GM18867 (cell line): ENCODE results near the gene TLL1.

Source experiments
- ATAC-seq: cut with Tn5 transposase; IDR thresholded peaks from one replicate; pipeline ENCODE4 v1.9.1; 2021; ENCODE audit warnings: mild to moderate bottlenecking, moderate library complexity; ENCODE audit not compliant: unreplicated experiment

TLL1 gene

DNA sequence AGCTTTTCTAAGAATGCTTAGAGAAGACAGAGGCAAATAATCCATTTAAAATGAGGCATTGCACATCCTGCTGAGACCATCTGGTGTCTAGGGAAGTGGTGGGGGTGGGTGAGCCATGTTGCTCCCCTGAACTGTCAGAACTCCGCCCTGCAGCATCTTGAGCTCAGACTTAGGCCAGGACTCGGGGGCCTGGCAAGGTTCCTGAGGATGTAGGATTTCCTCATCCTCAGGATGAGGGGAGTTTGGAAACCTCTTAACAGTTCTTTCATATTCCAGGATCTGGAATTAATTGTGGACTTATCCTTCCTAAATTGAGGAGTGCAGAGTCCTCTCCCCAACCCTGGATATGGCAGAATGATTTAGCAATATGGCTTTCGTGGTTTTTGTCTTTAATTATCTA lies 6.6 kb downstream of the TLL1 start:
- no peak for ATAC-seq

DNA sequence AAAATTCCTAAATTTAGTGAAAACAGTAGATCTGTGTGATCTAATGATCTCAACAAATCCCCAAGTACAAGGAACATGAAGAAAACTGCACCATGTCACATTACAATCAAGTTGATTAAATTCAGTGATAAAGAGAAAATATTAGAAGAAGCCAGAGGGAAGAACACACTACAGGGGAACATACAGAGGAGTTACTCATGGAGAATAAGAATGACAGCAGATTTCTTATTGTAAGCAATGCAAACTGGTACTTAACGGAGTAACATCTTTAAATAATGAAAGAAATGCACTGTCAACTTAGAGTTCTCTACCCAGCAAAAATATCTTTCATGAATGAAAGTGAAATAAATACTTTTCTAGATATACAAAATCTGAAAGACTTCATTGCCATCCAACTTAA lies 21.1 kb downstream of the TLL1 start:
- no peak for ATAC-seq

DNA sequence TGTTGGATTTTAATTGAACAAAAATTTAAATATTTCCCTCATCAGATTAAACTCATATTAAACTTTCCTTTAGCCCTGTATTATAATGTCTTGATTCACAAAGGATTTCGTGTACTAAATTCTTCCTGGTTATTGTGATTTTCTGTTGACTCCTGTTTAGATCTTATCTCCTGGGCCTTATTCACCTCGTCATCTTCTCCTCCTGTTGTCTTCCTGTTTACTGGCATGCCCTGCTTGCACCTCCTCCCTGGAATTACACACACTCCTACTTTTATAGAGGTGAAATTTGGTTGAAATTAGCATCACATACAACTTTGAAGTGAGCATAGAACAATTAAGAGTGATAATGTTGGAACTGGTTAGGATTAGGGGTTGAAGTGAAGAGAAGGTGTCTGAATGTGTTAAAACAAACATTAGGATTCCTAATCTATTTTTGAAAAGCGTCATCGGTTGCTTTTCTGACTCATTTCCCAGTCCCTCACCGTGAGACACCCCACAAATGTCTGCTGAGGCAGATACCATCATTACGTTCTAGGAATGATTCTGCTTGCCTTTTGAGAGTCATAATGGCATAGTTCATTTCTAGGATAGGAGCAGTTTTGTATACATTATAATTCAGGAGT lies 32.5 kb downstream of the TLL1 start:
- ATAC-seq, result no peak

DNA sequence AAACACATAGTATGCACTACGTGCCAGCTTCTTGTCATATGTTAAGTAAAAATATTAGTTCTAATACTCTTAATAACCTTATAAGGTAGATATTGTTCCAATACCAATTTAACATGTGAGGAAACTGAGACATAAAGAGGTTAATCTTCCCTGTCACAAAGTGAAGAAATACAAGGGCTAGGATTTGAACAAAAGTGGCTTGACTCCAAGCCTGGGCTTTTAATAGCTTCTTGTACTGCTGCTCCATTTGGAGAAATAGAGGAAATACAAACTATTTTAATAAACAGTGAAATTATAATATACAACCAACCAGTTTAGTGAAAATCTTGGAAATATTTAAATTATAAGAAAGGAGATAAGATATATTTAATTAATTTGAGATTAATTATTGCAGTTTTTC lies 33.2 kb downstream of the TLL1 start:
- no peak for ATAC-seq

DNA sequence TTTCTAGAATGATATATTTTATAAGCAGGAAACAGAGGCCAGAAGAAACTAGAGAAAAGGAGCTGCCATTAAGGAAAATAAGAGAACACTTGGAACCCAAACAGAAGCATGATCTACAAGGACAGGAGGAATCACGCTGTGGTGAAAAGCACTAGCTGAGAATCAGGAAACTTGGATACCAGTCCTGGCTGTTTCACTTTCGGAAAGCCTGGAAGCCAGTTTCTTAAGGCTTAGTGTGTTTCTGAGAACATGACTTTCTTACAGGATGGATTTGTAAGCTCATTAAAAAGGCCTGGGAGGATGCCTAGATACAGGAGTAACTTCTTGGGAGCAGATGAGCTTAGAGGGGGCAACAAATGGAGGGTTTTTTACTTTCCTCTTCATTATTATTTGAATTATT lies 36.9 kb downstream of the TLL1 start:
- no peak for ATAC-seq

DNA sequence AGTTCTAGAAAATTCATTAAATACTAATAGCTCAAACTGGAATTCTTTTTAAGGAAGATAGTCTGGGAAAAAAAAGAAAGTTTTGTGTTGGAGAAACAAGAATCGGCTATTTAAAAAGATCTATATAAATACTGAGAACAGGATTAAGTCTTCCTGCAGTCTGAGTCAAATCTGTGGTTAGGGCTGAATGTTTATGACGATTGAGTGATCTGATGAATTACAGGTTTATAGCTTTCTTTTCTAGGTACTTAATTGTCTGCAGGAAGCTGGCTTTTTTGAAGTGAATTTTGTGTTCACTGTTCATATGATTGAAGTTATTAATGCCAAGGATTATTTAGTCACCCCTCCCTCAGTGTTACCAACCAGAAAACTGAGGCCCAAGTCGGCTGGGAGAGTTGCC lies 42.2 kb downstream of the TLL1 start:
- ATAC-seq, result no peak

DNA sequence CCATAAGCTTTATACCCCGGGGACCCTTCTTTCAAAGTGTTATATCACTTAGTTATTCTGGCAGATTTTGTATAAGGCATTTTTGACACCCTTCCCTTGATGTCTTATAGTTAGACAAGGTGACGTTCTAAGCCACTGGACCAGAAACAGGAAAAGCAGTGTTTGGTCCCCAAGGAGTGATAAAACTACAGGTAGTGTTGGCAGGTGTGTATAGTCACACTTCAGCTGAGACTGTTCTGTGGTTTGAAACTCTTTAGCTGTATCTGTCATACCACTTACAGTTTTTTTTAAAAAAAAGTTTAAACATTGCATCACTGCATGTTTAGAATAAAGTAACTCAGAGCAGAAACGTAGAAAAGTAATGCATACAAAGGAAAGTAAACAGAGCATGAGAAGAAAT lies 48.5 kb downstream of the TLL1 start:
- ATAC-seq, result peak; percentile 62

DNA sequence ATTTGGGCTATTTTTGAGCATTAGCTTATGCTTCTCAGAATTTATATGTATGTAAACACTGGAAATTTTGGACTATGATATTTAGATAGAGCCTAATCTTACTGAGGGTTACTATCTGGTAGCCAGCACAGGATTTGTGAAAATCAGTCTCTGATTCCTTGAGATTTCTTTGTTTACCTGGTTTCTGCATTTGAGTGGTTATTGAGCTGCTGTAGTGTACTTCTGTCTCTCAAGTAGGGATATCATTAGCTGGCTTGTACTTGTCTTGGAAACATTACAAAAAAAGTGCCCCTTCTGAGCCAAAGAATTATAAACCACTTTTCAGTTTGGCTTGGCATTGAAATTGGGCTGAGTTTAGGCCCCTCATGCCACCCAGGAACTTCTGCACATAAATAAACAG lies 49.7 kb downstream of the TLL1 start:
- no peak for ATAC-seq

DNA sequence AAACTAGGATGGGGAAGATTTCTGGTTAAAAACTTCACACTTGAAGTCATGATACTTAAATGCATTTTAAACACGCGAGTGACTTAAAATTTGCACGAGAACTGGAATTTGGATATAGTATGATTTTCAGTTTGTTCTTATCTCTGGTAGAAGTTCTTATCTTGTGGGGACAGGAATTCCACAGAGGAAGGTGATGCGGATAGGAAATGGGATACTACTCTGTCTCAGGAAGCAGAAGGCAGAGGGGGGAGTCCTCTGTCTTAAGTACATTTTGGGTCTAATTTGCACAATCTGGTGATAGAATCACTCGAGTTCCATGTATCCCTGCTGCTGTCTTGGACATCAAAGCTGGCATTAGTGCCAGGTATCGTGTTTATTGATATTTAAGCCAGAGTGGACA lies 53.3 kb downstream of the TLL1 start:
- no peak for ATAC-seq

DNA sequence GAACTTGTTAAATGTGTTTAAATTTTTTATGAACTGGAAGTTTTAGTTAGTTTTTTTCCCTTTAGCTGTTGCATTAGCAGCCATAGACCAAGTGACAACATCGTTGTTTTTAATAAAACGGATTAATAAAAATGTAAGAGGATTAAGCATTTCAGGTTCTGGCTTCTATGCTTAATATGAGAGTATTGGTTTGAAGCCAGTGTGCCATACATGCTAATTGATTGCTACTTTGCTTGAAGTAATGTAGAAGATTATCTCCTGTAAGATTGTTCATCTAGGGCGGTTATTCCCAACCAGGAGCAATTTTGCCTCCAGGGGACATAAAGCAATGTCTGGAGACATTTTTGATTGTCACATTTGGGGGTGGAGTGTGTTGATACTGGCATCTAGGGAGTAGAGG lies 54.3 kb downstream of the TLL1 start:
- no peak for ATAC-seq

DNA sequence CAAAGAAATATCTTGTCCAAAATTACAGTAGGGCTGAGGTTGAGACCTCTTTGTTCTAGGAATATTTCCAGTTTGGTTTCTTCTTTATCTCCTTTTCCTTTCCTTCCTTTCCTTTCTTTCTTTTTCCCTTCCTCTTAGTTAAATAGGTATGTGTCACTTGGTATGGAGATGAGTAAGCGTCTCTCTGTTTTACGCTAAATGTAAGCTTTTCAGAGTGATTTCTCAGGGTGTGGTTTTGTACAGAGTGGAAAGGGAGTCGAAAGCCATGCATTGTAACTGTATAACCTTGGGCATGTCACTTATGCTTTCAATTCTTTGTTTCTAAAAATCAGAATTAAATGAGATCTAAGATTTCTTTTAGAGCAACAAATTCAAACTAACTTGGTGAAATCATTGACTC lies 54.8 kb downstream of the TLL1 start:
- no peak for ATAC-seq

DNA sequence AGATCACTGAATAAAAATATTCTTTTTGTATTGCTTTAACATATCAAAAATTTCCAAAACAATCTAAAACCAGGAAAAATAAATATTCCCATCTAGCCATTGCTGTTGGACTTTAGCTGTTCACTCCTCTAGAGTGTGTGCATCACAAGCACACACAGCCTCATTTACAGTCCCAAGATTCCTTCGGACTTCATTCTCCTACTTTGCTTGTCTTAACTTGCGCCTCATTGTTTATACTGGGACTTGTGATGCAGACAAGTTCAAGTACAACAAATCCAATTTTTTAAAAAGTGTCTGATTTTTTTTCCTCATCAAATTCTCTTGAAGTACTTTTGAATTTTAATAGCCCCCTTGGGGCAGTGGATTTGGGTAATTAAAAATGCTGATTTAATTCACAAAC lies 55.6 kb downstream of the TLL1 start:
- ATAC-seq, result no peak

DNA sequence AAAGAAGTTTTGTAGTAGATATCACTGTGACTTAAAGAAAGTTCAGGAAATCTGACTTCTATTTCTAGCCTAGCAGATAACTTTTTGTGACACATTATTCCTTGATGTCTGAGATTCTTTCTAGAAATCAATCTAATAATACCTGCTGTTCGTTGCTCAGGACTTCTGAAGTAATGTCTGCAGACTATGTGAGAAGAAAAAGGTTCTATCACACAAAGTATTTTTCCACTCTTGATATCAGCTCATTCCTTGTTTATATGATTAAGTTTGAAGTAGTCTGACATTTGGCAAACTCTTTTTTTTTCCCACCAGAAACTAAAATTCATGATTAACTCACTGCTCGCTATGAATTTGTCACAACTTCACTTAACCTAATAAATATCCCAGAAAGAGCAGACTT lies 56.6 kb downstream of the TLL1 start:
- ATAC-seq, result no peak

DNA sequence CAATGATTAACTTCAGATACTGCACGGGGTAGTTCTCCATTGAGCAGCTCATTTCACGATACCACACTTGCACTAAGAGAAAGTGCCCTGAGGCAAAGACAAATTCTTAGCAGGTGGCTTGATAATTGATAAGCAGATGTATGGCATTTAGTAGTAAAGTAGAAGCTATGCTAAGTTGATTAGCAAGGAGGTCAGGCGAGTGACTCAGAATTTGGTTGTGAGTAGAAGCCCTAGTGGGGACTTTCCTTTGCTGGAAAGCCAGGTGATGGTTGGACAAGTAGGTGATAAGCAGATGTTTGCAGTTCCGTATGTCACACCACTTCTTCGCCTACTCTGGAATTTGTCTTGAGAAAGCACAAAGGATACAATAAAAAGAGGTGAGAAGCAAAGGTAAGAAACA lies 58.7 kb downstream of the TLL1 start:
- ATAC-seq, result no peak

DNA sequence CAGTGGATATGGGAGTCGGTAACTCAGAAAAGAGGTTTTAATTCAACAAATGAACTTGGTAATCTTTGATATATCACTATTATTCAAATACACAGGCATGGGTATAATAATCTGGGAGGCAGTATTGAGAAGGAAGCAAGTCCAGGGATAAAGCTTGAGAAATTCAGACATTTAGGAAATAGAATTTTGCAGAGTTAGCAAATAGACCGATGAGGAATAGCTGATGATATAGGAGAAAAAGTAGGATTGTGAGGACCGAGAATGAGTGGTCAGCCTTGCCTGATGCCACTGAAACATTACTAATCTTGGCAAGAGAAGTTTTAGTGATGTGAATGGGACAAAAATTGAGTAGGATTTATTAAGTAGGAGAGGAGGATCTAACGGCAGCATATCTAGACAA lies 71.9 kb downstream of the TLL1 start:
- no peak for ATAC-seq

DNA sequence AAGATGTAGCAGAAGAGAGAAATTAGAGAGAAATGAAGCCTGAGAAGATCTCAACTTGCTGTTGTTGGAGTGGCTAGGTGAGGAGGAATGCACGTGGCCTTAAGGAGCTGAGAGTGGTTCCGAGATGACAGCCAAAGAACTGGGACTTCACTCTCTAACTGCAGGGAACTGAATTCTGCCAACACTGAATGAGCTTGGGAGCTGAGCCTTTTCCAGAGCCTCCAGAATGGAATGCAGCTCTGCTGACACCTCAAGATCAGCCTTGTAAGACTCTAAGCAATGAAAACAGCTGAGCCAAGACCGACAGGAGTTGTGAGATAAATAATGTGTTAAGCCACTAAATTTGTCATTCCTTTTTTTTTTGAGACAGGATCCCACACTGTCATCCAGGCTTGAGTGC lies 73.0 kb downstream of the TLL1 start:
- ATAC-seq, result no peak

DNA sequence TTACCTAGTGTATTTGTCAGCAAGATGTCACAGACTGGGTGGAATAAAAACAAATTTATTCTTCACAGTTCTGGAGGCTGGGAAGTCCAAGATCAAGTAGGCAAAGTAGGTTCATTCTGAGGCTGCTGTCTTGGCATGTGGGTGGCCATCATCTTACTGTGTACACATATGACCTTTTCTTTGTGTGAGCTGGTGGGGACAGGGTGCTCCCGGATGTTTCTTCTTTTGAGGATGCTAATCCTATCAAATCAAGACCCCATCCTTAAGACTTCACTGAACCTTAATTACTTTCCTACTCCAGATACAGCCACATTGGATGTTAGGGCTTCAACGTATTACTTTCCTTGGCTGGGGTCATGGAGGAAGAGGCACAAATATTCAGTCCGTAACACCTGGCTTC lies 74.0 kb downstream of the TLL1 start:
- no peak for ATAC-seq

DNA sequence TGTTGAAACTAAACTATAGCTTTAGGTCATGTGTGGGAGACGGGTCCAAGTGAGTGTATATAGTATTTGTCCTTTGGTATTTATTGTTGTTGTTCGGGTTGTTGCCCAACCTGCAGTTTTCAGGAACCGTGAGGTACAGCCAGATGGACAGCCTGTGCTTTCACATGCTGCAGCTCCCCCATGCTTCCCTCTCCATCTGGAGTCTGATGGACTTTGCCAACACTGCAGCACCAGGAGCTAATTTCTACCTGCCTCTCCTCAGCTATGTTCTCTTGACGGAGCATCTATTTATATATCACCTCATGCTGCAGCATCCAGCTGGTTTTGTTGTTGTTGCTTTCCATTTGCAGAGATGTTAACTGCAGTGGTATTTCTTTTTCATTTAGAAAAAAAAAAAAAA lies 80.1 kb downstream of the TLL1 start:
- ATAC-seq, result no peak

DNA sequence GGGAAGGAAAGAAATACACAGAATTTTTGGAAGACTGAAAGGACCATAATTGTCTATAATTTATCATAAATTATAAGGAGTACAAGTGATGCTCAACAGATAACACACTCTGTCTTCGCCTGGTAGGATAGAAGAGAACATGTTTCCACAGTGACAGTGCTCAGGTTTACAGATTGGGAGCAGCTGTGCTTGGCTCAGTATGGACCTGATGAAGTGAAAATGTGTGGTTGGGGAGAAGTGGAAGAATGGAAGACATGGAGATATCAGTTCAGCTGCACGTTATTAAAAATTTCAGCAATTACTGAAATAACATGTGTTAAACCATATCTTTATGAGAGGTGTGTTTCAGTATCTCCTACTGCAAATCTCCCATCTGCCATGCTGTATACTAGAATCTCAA lies 90.6 kb downstream of the TLL1 start:
- ATAC-seq, result no peak

DNA sequence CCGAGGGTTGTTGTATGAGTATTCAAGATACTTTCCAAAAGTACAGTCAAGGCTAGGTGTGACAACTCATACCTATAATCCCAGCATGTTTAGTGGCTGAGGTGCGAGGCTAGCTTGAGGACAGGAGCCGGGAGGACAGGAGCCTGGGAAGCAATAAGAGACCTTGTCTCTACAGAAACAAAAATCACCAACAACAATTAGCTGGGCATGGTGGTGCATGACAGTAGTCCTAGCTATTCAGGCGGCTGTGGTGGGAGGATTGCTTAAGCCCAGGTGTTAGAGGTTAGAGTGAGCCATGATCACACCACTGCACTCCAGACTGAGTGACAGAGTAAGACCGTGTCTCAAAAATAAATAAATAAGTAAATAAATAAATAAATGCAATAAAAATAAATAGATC lies 91.6 kb downstream of the TLL1 start:
- no peak for ATAC-seq

DNA sequence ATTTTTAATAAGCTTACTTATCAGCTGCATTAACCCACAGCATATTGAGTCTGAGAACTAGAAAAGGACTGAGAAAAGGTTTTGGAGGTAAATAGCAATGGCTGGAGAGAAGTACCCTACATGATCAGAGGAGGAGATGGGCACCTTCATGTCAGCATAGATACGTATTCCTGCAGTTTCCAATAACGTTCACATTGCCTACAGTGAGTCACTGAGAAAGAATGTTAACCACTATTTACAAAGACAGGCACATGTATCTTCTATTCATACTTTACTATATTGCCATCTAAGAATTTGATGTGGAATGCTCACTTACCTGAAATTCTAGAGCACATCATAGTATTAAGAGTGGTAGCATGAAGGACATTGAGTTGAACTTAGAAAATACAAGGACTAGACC lies 92.5 kb downstream of the TLL1 start:
- ATAC-seq, result no peak

DNA sequence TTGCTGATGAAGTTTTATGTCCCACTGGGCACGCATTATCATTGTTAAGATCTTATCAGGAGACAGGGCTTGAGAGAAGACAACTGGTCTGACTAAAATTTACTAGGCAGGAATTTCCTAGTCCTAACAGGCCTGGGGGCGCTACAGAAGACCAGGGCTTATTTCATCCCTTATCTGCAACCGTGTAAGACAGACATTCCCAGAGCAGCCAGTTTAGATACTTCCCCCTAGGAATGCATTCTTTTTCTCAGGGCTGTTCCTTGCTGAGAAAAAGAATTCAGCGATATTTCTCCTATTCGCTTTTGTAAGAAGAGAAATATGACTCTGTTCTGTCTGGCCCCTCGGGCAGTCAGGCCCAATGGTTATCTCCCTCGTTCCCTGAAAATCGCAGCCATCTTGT lies 93.8 kb downstream of the TLL1 start:
- ATAC-seq, result no peak

DNA sequence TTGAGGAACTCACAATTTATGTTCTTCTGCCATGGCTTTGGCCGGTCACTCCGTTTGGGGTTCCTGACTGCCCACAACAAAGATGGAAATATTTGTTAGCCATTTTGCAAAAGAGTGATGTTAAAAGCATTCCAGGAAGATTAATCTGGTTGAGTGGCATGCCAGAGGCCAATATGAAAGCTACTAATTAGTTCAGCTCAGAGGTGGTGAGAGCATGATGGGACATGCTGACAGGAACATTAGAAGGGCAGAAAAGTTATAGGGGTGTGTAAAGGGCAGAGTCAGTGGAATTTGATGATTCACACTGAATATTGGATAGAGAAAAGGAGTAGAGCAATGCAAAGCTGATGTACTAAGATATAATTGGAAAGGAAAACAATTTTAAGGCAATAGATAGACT lies 94.4 kb downstream of the TLL1 start:
- ATAC-seq, result no peak
